ENCODE data around the gene UQCR10.

DNA sequence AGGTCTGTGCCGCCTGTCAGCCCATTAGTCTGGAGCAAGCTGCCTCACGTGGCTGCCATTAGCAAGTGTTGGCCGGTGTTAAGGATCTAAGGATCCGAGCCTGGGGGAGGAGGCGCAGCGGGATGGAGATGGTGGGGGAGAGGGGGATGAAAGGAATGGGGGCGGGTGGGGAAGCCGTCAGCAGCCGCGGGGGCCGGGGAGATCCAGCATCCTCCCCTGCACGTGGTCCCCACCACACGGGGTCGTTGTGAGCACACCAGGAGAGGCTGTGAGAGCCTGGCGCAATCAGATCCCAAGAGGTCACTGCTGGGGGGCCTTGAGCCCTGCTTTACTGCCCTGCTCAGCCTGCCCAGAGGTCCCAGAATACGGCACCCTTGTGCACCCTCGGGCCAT, 40.0 kb upstream of the UQCR10 start:
- TF ChIP-seq, protein P1, sequence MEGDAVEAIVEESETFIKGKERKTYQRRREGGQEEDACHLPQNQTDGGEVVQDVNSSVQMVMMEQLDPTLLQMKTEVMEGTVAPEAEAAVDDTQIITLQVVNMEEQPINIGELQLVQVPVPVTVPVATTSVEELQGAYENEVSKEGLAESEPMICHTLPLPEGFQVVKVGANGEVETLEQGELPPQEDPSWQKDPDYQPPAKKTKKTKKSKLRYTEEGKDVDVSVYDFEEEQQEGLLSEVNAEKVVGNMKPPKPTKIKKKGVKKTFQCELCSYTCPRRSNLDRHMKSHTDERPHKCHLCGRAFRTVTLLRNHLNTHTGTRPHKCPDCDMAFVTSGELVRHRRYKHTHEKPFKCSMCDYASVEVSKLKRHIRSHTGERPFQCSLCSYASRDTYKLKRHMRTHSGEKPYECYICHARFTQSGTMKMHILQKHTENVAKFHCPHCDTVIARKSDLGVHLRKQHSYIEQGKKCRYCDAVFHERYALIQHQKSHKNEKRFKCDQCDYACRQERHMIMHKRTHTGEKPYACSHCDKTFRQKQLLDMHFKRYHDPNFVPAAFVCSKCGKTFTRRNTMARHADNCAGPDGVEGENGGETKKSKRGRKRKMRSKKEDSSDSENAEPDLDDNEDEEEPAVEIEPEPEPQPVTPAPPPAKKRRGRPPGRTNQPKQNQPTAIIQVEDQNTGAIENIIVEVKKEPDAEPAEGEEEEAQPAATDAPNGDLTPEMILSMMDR (IDR thresholded peaks at IDR 0.05) = no peak
- no peak for TF ChIP-seq POLR2A (IDR thresholded peaks at IDR 0.05)
